Dedifferentiated amniotic fluid mesenchymal stem cell (primary cell): ENCODE results near the gene ZNF236.
"Not testable (repeated sequence)": the region's sequence is repeated elsewhere in the genome, so short reads cannot be mapped to it uniquely, and the experiment has no call there.

Source experiments
- DNase-seq: peaks from one replicate; pipeline ENCODE4 v3.0.0-alpha.2; 2016; ENCODE audit errors: extremely low spot score

Gene ZNF236

GRCh38 chr18:76988031-76988826, 165.9 kb downstream of the ZNF236 start:
- DNase-seq = no peak

GRCh38 chr18:76988827-76989646, 166.7 kb downstream of the ZNF236 start:
- DNase-seq = no peak

GRCh38 chr18:76989647-76990190, 167.4 kb downstream of the ZNF236 start:
- no peak for DNase-seq

GRCh38 chr18:76990343-76991020, 168.1 kb downstream of the ZNF236 start:
- DNase-seq = not testable (repeated sequence)

- DNase-seq = no peak
Measured at GRCh38 chr18:76991021-76991688, 168.8 kb downstream of the ZNF236 start.

GRCh38 chr18:76992226-76993084, 170.1 kb downstream of the ZNF236 start:
- no peak for DNase-seq

GRCh38 chr18:76993085-76993382, 170.7 kb downstream of the ZNF236 start:
- no peak for DNase-seq

- DNase-seq = no peak
Measured at GRCh38 chr18:76993573-76993972, 171.2 kb downstream of the ZNF236 start.

GRCh38 chr18:76994086-76994654, 171.8 kb downstream of the ZNF236 start:
- no peak for DNase-seq

- no peak for DNase-seq
Measured at GRCh38 chr18:76995896-76996295, 173.5 kb downstream of the ZNF236 start.

GRCh38 chr18:76996429-76996828, 174.1 kb downstream of the ZNF236 start:
- DNase-seq = no peak

GRCh38 chr18:76997951-76998808, 175.8 kb downstream of the ZNF236 start:
- DNase-seq = no peak

- DNase-seq = no peak
Measured at GRCh38 chr18:76999077-76999476, 176.7 kb downstream of the ZNF236 start.

- peak; percentile 32 for DNase-seq
Measured at GRCh38 chr18:77000527-77000926, 178.2 kb downstream of the ZNF236 start.

GRCh38 chr18:77001041-77001440, 178.7 kb downstream of the ZNF236 start:
- no peak for DNase-seq

- DNase-seq = no peak
Measured at GRCh38 chr18:77001979-77002378, 179.6 kb downstream of the ZNF236 start.

GRCh38 chr18:77002496-77002895, 180.1 kb downstream of the ZNF236 start:
- DNase-seq = no peak

- no peak for DNase-seq
Measured at GRCh38 chr18:77003316-77003715, 181.0 kb downstream of the ZNF236 start.

GRCh38 chr18:77004555-77005380, 182.4 kb downstream of the ZNF236 start:
- DNase-seq = no peak
